SK-N-SH (cell line): ENCODE data around the gene ACTN3.

Experiments used
- EZH2phosphoT487 ChIP-seq: fragments of 200-600 bp; sonication (generic); IDR thresholded peaks from 2 replicates; pipeline ENCODE4 v1.6.1; 2017; ENCODE audit warnings: low read depth, mixed run types, mild to moderate bottlenecking, antibody characterized with exemption, moderate library complexity, borderline replicate concordance
- POLR2AphosphoS5 ChIP-seq: IDR thresholded peaks from 2 replicates; pipeline ENCODE4 v1.6.1; 2012; ENCODE audit warnings: low read depth, low read length
- TAF1 ChIP-seq: IDR thresholded peaks from 2 replicates; pipeline ENCODE4 v1.6.1; 2012; ENCODE audit warnings: low read depth, mild to moderate bottlenecking, low read length, moderate library complexity, borderline replicate concordance
- YY1 ChIP-seq: IDR thresholded peaks from 2 replicates; pipeline ENCODE4 v1.4.0; 2012; ENCODE audit warnings: low read depth, mild to moderate bottlenecking
- TF ChIP-seq, protein P1 (sequence below): IDR thresholded peaks from 2 replicates; pipeline ENCODE4 v1.4.0; 2012; ENCODE audit warnings: low read depth, borderline replicate concordance
- TF ChIP-seq, protein P2 (sequence below): fragments of 150-350 bp; IDR thresholded peaks from 2 replicates; pipeline ENCODE4 v1.6.1; 2017; ENCODE audit warnings: antibody characterized with exemption, low read length, low read depth, borderline replicate concordance
- TF ChIP-seq, protein P3 (sequence below): fragments of 200-600 bp; sonication (generic); IDR thresholded peaks from 2 replicates; pipeline ENCODE4 v1.6.1; 2017; ENCODE audit warnings: antibody characterized with exemption, mild to moderate bottlenecking, moderate library complexity
- TF ChIP-seq, protein P4 (sequence below): IDR thresholded peaks from 2 replicates; pipeline ENCODE4 v1.4.0; 2012; ENCODE audit warnings: low read depth, borderline replicate concordance

DNA sequence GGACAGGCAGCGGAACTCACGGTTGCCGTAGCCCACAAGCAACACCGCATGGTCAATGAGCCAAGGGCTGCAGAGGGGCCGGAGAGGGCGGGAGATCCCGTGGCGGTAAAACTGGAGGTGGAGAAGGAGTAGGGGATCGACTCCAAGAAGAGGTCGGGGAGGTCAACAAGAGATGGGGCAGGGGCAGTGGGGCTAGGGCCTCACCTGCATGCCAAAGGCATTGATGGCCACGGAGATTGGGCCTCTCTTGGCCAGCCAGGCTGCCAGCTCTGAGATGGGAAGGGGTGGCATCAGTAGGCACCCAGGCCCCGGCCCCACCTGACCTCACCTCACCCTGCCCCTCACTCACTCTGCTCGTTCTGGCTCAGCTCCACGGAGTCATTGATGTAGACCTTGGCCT lies 17.8 kb downstream of the ACTN3 start:
- TF ChIP-seq, protein P1, sequence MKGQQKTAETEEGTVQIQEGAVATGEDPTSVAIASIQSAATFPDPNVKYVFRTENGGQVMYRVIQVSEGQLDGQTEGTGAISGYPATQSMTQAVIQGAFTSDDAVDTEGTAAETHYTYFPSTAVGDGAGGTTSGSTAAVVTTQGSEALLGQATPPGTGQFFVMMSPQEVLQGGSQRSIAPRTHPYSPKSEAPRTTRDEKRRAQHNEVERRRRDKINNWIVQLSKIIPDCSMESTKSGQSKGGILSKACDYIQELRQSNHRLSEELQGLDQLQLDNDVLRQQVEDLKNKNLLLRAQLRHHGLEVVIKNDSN: no peak
- TF ChIP-seq, protein P2, sequence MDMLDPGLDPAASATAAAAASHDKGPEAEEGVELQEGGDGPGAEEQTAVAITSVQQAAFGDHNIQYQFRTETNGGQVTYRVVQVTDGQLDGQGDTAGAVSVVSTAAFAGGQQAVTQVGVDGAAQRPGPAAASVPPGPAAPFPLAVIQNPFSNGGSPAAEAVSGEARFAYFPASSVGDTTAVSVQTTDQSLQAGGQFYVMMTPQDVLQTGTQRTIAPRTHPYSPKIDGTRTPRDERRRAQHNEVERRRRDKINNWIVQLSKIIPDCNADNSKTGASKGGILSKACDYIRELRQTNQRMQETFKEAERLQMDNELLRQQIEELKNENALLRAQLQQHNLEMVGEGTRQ: no peak
- TF ChIP-seq POLR2AphosphoS5 (no peak), TAF1 (no peak), EZH2phosphoT487 (no peak), YY1 (no peak)
- TF ChIP-seq, protein P3, sequence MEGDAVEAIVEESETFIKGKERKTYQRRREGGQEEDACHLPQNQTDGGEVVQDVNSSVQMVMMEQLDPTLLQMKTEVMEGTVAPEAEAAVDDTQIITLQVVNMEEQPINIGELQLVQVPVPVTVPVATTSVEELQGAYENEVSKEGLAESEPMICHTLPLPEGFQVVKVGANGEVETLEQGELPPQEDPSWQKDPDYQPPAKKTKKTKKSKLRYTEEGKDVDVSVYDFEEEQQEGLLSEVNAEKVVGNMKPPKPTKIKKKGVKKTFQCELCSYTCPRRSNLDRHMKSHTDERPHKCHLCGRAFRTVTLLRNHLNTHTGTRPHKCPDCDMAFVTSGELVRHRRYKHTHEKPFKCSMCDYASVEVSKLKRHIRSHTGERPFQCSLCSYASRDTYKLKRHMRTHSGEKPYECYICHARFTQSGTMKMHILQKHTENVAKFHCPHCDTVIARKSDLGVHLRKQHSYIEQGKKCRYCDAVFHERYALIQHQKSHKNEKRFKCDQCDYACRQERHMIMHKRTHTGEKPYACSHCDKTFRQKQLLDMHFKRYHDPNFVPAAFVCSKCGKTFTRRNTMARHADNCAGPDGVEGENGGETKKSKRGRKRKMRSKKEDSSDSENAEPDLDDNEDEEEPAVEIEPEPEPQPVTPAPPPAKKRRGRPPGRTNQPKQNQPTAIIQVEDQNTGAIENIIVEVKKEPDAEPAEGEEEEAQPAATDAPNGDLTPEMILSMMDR: no peak
- TF ChIP-seq, protein P4, sequence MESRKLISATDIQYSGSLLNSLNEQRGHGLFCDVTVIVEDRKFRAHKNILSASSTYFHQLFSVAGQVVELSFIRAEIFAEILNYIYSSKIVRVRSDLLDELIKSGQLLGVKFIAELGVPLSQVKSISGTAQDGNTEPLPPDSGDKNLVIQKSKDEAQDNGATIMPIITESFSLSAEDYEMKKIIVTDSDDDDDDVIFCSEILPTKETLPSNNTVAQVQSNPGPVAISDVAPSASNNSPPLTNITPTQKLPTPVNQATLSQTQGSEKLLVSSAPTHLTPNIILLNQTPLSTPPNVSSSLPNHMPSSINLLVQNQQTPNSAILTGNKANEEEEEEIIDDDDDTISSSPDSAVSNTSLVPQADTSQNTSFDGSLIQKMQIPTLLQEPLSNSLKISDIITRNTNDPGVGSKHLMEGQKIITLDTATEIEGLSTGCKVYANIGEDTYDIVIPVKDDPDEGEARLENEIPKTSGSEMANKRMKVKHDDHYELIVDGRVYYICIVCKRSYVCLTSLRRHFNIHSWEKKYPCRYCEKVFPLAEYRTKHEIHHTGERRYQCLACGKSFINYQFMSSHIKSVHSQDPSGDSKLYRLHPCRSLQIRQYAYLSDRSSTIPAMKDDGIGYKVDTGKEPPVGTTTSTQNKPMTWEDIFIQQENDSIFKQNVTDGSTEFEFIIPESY: no peak
